Measurements from ENCODE around the gene SPATA2. TPM values are rescaled to one million over a fixed set of nuclear protein-coding genes. Genes with fewer than 3 reads are reported as not detected.

The SPATA2 gene
- total and polyA plus RNA-seq, 2 donors (not counting 3 experiments of a cell fraction or from before 2014, with no cell fraction given): 4.9 to 6.1 TPM

GRCh38 chr20:49854190-49854875, 61.0 kb downstream of the SPATA2 start:
- no peak overlapping the region for H2AFZ ChIP-seq (ENCODE audit: low read depth, low read length)
- H3K27me3 ChIP-seq (ENCODE audit: control insufficient read depth in 2 of 2, insufficient read depth in 2 of 2, low read length in 2 of 2): no peaks in the 10 kb centered on the region
- H3K4me2 ChIP-seq (ENCODE audit: insufficient read depth, low read length): no peak overlapping the region
- H3K27ac ChIP-seq (ENCODE audit: insufficient read depth, low read depth, low read length): no peak overlapping the region
- no peaks in the 10 kb centered on the region for H3K79me2 ChIP-seq (ENCODE audit: control insufficient read depth, insufficient read depth, low read length)
- POLR2A ChIA-PET: no interaction called here
- no peaks in the 10 kb centered on the region for H3K4me1 ChIP-seq (ENCODE audit: control insufficient read depth, extremely low read depth, insufficient read depth, low read length)
- H3K36me3 ChIP-seq (ENCODE audit: control insufficient read depth in 2 of 2, extremely low read depth in 1 of 2, insufficient read depth in 2 of 2, low read length in 2 of 2): peaks cover 4 to 10% of the 10 kb centered on the region in 2 experiments
- H3K9me1 ChIP-seq (replicated peaks; ENCODE audit: control insufficient read depth, extremely low read depth, insufficient read depth, low read length): no peaks in the 10 kb centered on the region
- TF ChIP-seq GATA2 (IDR thresholded peaks at IDR 0.05; ENCODE audit: insufficient read depth, insufficient read length, low read depth, low read length): no peak
- no peak for TF ChIP-seq FOS (IDR thresholded peaks at IDR 0.05; ENCODE audit: borderline replicate concordance, insufficient read depth, low read length)
- TF ChIP-seq CTCF (IDR thresholded peaks at IDR 0.05; ENCODE audit: extremely low read depth in 1 of 2, insufficient read depth in 1 of 2, low read depth in 1 of 2, low read length in 2 of 2): no peak
- no peak for TF ChIP-seq POLR2A (IDR thresholded peaks at IDR 0.05; ENCODE audit: low read depth, low read length)
- TF ChIP-seq MYC (IDR thresholded peaks at IDR 0.05; ENCODE audit: low read depth, low read length): no peak
- no peak for TF ChIP-seq EZH2 (IDR thresholded peaks at IDR 0.05; ENCODE audit: borderline replicate concordance, low read depth, low read length, severe bottlenecking)
- TF ChIP-seq POLR2AphosphoS5 (IDR thresholded peaks at IDR 0.05; ENCODE audit: insufficient read depth, low read depth, low read length): no peak
- no peak for TF ChIP-seq JUN (IDR thresholded peaks at IDR 0.05; ENCODE audit: borderline replicate concordance, insufficient read depth, insufficient read length, low read depth)
- intact Hi-C loops (cut with micrococcal nuclease) (no loop called here), dilution Hi-C loops (cut with MboI; ENCODE audit: extremely low pct_ligation_motif_present, low sequenced_read_pairs) (no loop called here)
- no peak overlapping the region for H3K4me3 ChIP-seq (replicated peaks in 1 of 3; ENCODE audit: insufficient read depth in 1 of 3, low read depth in 1 of 3, low read length in 3 of 3)
- DNase-seq (ENCODE audit: low read depth, low spot score) (no peak), FAIRE-seq (no peak)
- H3K9ac ChIP-seq (replicated peaks; ENCODE audit: extremely low read depth, insufficient read depth, low read length): no peak overlapping the region
- H4K20me1 ChIP-seq (replicated peaks; ENCODE audit: control insufficient read depth, extremely low read depth, insufficient read depth, low read length): no peaks in the 10 kb centered on the region
- H3K9me3 ChIP-seq (replicated peaks; ENCODE audit: control insufficient read depth, insufficient read depth, low read length): no peaks in the 10 kb centered on the region
- CTCF ChIA-PET: interaction anchor here (1.0 to 2.9 kb wide), 6 partner anchors 13 to 245 kb away, joined by 3 to 10 read pairs (median 3); no protein-coding TSS in a partner anchor
- BruUV-seq (replicated peaks): no TSS peak

Measured in endothelial cell of umbilical vein (primary cell).